CD4-positive, alpha-beta T cell treated with Interleukin-15 for 1 hour (primary cell): ENCODE data around the gene IGBP1.
"Not testable (repeated sequence)": the region's sequence is repeated elsewhere in the genome, so short reads cannot be mapped to it uniquely, and the experiment has no call there.

Experiments used
- DNase-seq: peaks from one replicate; pipeline ENCODE4 v3.0.0-alpha.2; 2020

Gene IGBP1

DNA sequence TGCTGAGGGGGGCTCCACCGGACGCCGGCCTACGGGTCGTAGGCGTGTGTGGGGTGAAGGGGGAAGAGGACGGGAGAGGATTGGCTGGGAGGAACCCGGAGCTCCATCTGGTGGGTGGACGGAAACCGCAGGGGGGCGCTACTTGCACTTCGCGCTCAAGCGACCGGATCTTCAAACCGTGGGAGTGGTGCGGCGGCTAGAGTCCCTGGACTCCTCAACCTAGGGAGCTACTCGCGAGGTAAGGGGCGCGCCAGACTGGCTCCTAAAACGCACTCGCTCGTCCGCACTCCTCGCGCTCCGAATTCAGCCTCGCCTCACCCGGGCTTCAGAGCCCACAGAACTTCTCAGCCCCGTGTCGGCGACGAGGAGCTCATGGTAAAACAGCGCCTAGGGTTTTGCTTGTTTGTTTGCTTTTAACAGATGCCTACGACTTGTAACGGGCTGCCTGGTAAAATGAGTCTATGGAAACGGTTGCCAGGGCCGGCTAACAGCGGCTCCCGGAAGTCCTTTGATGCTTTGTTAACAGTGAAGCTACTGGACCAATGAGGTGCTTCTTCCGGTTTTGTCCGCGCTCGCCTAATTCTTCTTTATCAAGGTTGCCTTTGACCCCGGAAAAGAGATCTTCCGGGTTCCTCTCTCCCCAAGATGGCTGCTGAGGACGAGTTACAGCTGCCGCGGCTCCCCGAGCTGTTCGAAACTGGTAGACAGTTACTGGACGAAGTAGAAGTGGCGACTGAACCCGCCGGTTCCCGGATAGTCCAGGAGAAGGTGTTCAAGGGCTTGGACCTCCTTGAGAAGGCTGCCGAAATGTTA lies at the start of gene IGBP1:
Gene IGBP1 (plus strand): TSS at position 145 of the 813 bp plus-strand sequence. CDS start 501 bp downstream, at position 646.
- DNase-seq = peak; percentile 87

- DNase-seq = no peak
Observed at GRCh38 chrX:70084592-70085240, 48.5 kb upstream of the IGBP1 start.

DNA sequence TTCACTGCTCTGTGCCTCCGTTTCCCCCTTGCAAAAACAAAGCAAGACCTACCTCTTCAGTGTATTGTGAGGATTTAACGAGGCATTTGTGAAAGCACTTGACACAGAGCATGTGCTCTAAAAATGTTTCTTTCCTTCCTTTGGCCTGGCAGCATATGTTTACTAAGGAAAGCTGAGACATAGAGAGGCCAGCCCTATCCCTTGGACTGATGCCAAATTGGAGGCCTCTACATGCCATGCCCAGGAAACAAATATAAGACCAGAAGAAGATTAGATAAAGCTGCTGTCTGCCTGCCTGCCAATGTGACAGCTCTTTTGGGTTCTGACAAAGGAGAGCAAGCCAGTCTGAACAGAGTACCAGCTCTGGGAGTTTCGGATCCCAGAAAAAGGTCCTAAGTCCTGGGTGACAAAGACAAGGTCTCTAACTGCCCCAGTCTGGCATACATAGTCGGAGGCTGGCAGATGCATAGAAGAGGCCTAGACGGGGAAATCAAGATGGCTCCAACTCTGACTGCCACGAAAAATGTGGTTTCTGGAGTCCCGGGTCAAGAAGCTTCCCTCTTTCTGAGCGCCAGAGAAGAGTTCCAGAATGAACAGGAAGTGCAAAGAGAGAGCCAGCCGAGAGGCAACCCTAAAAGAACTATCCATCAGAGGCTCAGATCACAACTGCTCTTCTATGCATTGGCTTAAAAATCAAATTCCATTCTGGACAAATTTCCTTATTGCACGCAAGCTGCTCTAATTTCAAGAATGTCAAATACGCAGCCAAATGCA lies 45.2 kb upstream of the IGBP1 start:
- no peak for DNase-seq

- no peak for DNase-seq
Observed at GRCh38 chrX:70088751-70089150, 44.5 kb upstream of the IGBP1 start.

DNA sequence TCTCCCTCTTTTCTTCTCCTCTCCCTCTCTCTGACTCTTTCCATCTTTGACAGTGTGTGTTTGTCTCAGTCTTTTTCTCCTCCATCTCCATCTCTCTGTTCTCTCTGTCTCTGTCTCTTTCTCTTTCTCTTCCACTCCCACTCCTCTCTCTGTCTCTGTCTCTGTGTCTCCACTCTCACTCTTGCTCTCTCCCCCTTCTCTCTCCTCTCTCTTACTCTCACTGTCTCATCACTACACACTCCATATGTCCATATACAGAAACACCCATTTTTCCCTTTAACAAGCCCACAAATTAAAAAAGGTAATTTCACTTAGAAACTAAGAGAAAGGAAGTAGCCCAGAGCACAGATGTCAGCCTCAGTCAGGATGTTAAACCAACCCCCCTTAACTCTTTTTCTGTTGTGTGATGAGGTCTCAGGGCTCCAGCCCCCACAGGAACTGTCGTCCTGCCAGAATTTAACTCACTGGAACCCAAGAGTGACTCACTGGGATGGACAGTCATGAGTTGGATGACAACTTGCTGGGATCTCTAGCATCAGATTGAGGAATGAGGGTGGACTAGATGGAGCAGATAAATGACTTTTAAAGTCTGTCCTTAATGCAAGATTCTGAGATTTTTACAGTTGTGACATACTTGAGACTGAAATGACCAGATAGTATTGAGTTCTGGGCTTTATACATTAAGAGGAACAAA lies 43.5 kb upstream of the IGBP1 start:
- DNase-seq = no peak

DNA sequence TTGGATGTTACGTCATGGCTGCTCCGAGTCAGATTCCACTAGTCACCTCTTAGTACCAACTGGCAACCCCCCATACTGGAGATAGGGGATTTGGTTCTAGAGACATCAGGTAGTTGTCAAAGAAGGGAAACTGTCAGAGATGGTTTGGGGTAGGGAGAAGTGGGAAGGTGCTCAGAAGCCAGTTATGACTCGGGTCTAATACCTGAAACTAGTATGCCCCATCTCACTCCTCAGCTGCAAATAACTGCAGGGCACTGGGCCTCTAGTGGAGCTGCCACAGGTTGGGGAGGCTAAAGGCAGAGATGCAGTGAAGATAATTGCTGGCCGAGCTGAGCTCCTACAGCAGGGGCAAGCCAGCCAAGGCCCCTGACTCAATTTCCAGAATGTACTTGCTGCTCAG lies 41.0 kb upstream of the IGBP1 start:
- DNase-seq = no peak

DNA sequence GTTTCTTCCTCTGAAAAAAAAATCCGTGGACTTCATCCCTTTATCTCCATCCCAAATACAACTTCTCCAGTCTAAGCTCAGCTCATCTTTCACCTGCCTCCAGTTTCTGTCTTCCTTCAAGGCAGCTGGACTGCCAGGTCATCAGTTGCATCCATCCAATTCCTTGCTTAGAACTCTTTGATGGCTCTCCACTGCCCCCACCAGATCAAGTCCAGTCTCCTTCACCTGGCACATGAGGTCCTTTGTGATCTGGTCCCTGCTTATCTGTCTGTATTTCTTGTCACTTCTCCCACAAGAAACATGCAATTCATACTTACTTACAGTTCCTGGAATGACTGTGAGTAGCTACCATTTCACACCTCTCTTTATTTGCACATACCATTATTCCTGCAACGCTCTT lies 37.2 kb upstream of the IGBP1 start:
- no peak for DNase-seq

GRCh38 chrX:70105229-70105628 lies 28.0 kb upstream of the IGBP1 start:
- DNase-seq = no peak

- not testable (repeated sequence) for DNase-seq
Observed at GRCh38 chrX:70111436-70112026, 21.7 kb upstream of the IGBP1 start.

GRCh38 chrX:70117738-70118137 lies 15.5 kb upstream of the IGBP1 start:
- no peak for DNase-seq

DNA sequence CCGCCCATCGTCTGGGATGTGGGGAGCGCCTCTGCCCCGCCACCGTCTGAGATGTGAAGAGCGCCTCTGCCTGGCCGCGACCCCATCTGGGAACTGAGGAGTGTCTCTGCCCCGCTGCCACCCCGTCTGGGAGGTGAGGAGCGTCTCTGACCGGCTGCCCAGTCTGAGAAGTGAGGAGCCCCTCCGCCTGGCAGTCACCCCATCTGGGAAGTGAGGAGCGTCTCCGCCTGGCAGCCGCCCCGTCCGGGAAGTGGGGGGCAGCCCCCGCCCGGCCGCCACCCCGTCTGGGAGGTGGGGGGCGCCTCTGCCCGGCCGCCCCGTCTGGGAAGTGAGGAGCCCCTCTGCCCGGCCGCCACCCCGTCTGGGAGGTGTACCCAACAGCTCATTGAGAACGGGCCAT lies 10.2 kb upstream of the IGBP1 start:
- DNase-seq = not testable (repeated sequence)

GRCh38 chrX:70124678-70125077 lies 8.6 kb upstream of the IGBP1 start:
- no peak for DNase-seq

GRCh38 chrX:70128071-70128470 lies 5.2 kb upstream of the IGBP1 start:
- DNase-seq = no peak

- no peak for DNase-seq
Observed at GRCh38 chrX:70129816-70130215, 3.4 kb upstream of the IGBP1 start.

GRCh38 chrX:70132224-70132623 lies 1.0 kb upstream of the IGBP1 start:
- no peak for DNase-seq

- DNase-seq = no peak
Observed at GRCh38 chrX:70132877-70133302, 357 bp upstream of the IGBP1 start.

DNA sequence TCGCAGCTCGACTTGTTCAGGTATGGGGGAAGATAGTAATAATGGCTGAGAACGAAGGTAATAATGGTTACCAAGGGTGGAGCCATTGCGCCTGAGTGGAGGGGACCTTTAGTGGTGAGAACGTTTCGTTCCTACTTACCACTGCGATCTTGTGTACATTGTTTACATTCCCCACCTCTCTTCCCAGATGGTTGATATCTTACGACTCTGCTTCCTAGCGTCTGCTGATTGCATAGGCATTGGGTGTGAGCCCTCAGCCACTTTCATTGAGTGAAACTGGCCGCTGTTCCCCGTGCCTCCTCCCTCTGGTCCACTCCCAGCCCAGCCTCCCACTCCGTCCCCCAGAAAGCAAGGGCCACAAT lies 850 bp downstream of the IGBP1 start:
- no peak for DNase-seq

GRCh38 chrX:70138622-70139021 lies 5.4 kb downstream of the IGBP1 start:
- no peak for DNase-seq

DNA sequence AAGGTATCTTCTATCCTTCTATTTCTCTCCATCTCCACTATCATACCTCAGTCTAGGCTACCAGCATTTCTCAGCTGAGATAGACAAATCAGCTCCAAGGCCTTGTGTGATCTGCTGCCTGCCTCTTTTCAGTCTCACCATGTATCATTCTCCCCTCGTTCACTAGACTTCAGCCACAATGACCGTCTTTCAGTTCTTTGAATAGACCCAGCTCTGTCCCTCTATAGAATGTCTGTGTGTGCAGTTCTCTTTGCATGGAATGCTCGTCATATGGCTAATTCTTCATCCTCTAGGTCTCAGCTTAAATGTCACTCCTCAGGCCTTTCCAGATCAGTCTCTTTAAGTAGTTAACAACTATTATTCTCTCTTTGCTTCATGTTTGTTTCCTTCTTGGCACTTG lies 6.5 kb downstream of the IGBP1 start:
- no peak for DNase-seq

DNA sequence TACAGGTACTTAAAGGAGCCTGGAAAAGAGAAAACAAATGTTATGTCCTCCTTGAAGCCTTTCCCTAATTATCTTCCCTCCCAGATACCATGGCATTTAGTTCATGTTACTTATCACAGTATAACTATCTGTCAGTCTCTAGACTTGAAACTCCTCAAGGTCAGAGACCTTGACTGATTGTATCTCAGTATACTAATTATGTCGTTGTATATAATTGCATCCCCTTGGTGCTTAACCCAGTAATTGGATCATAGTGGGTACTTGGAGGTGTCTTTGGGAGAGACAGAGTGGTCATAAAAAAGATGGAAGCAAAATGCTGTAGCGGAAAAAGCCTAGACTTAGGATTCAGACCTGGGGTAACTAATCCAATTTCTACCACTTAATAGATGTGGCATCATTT lies 8.1 kb downstream of the IGBP1 start:
- no peak for DNase-seq

GRCh38 chrX:70166601-70167590 lies 33.6 kb downstream of the IGBP1 start:
- no peak for DNase-seq
